GM21381 (cell line): ENCODE measurements around the gene ACBD5.
"Not testable (repeated sequence)": the region's sequence is repeated elsewhere in the genome, so short reads cannot be mapped to it uniquely, and the experiment has no call there.

Experiments
- ATAC-seq: cut with Tn5 transposase; IDR thresholded peaks from one replicate; pipeline ENCODE4 v1.9.1; 2021; ENCODE audit warnings: mild to moderate bottlenecking, moderate library complexity; ENCODE audit not compliant: unreplicated experiment

Gene ACBD5

GRCh38 chr10:27240212-27241009 lies at the start of gene ACBD5:
ACBD5 (minus strand) TSS chr10:27240797; CDS start chr10:27240688, 109 bp downstream.
- peak; percentile 49 for ATAC-seq

GRCh38 chr10:27285093-27285492 lies 44.5 kb upstream of the ACBD5 start:
- ATAC-seq, result no peak

- no peak for ATAC-seq
Measured at GRCh38 chr10:27276581-27276980, 36.0 kb upstream of the ACBD5 start.

- ATAC-seq, result not testable (repeated sequence)
Measured at GRCh38 chr10:27266025-27266424, 25.4 kb upstream of the ACBD5 start.

- ATAC-seq, result not testable (repeated sequence)
Measured at GRCh38 chr10:27262788-27263187, 22.2 kb upstream of the ACBD5 start.

GRCh38 chr10:27258838-27259812 lies 18.5 kb upstream of the ACBD5 start:
- peak; percentile 77 for ATAC-seq

- peak; percentile 28 for ATAC-seq
Measured at GRCh38 chr10:27258492-27258837, 17.9 kb upstream of the ACBD5 start.

- ATAC-seq, result no peak
Measured at GRCh38 chr10:27256299-27257189, 15.9 kb upstream of the ACBD5 start.

GRCh38 chr10:27253576-27253975 lies 13.0 kb upstream of the ACBD5 start:
- no peak for ATAC-seq

- peak; percentile 99 for ATAC-seq
Measured at GRCh38 chr10:27252267-27253000, 11.8 kb upstream of the ACBD5 start.

GRCh38 chr10:27251554-27251953 lies 11.0 kb upstream of the ACBD5 start:
- no peak for ATAC-seq

GRCh38 chr10:27248215-27248614 lies 7.6 kb upstream of the ACBD5 start:
- no peak for ATAC-seq

GRCh38 chr10:27247441-27247840 lies 6.8 kb upstream of the ACBD5 start:
- ATAC-seq, result no peak

GRCh38 chr10:27247006-27247405 lies 6.4 kb upstream of the ACBD5 start:
- ATAC-seq, result no peak

- no peak for ATAC-seq
Measured at GRCh38 chr10:27245836-27246235, 5.2 kb upstream of the ACBD5 start.

GRCh38 chr10:27244976-27245375 lies 4.4 kb upstream of the ACBD5 start:
- no peak for ATAC-seq

GRCh38 chr10:27242951-27243551 lies 2.5 kb upstream of the ACBD5 start:
- ATAC-seq, result peak; percentile 29

GRCh38 chr10:27242473-27242950 lies 1.9 kb upstream of the ACBD5 start:
- ATAC-seq, result no peak

GRCh38 chr10:27241652-27242472 lies 1.3 kb upstream of the ACBD5 start:
- peak; percentile 68 for ATAC-seq
